Ovary (tissue), 9 donors: ENCODE results near the gene JAK2. TPM values are rescaled to one million over a fixed set of nuclear protein-coding genes. Genes with fewer than 3 reads are reported as not detected.
A peak's percentile ranks its signal among the peaks of the same experiment; 100 is the strongest.

Experiments
- DNase-seq, 5 donors: peaks; one replicate each; pipeline ENCODE4 v3.0.0-alpha.2; 2019 to 2020
- H3K27ac ChIP-seq, 2 donors: fragments of 200-600 bp; one replicate each; pipeline versions ENCODE4 v1.5.1 to v1.8.0; 2019 to 2022
- H3K27me3 ChIP-seq: fragments of 200-600 bp; one replicate; pipeline ENCODE4 v1.8.0; 2022
- H3K36me3 ChIP-seq: fragments of 200-600 bp; sonication (generic); one replicate; pipeline ENCODE4 v1.5.1; 2019
- H3K4me1 ChIP-seq: one replicate; pipeline ENCODE4 v1.8.1; 2013; ENCODE audit warnings: mild to moderate bottlenecking, moderate library complexity; ENCODE audit not compliant: insufficient read depth
- H3K4me3 ChIP-seq: fragments of 200-600 bp; sonication (generic); one replicate; pipeline ENCODE4 v1.5.1; 2017
- H3K9me3 ChIP-seq, 2 donors: fragments of 200-600 bp in 1 of 2; sonication (generic) in 1 of 2; one replicate each; pipeline versions ENCODE4 v1.5.1 to v1.8.1; 2013 to 2019; ENCODE audit warnings: mild to moderate bottlenecking in 1 of 2, moderate library complexity in 1 of 2
- CTCF ChIP-seq, 3 donors: fragments of 450-650 bp in 2 of 3; fragments of 200-600 bp in 1 of 3; IDR thresholded peaks; one replicate each; pipeline versions ENCODE4 v1.5.1 to v1.8.0; 2016 to 2022; ENCODE audit warnings: antibody characterized with exemption in 3 of 3, mild to moderate bottlenecking in 1 of 3
- EP300 ChIP-seq: sonication (generic); formaldehyde crosslinking; IDR thresholded peaks from one replicate; pipeline ENCODE4 v1.6.1; 2017; ENCODE audit warnings: antibody characterized with exemption
- POLR2A ChIP-seq: fragments of 450-650 bp; IDR thresholded peaks from one replicate; pipeline ENCODE4 v1.6.1; 2017; ENCODE audit warnings: antibody characterized with exemption, mild to moderate bottlenecking, moderate library complexity
- WGBS, 3 donors: extraction: QIAGEN DNeasy Blood & Tissue Kit in 1 of 3; methylation state at CpG; one replicate each; pipeline versions ENCODE4 v1.1.5 to v1.1.7; 2013 to 2017; 5-methylcytosine and 5-hydroxymethylcytosine counted together
- intact Hi-C, 4 donors: fragments of 100-400 bp; cut with DNase I; formaldehyde crosslinking; loops; one replicate each; pipeline versions ENCODE4 v1.11.0 to v1.15.1; 2022 to 2023
- polyA plus RNA-seq, 2 donors: library from polyadenylated mRNA; stranded (reverse); fragments of 200-250 nt in 1 of 2; fragments of 350-450 nt in 1 of 2; fragmentation: Illumina TruSeq in 1 of 2; extraction: RNeasy Lipid Tissue Mini Kit (QIAGEN cat#74804) in 1 of 2; gene quantifications; one replicate each; pipeline ENCODE4 v1.2.3, GENCODE V29; 2013 to 2014
- total RNA-seq, 7 donors: library from RNA; depleted of rRNA in 2 of 7; stranded (reverse); fragments of >200 nt in 2 of 7; fragmentation: NEBNext Ultra II Directional in 3 of 7; extraction: Animal tissue kit (Norgen Biotek cat#: 25700) in 3 of 7; gene quantifications; one replicate each; pipeline versions ENCODE4 v1.1.0 to v1.2.4, GENCODE V29; 2016 to 2023
- donor health status: DM: no; HTN: no; CAD: no; lungs with moderate emphysema.
- donor health status: DM: no; HTN: no; CAD: no.
- donor health status: Bipolar disorder and iron deficiency.
- donor health status: DM: yes; HTN: yes; CAD: no.
- donor health status: DM: no; HTN: no; CAD: no.
- donor health status: DM: yes; HTN: yes; CAD: no.

The JAK2 gene
- total and polyA plus RNA-seq, 9 donors = 8.6 to 31.4 (median 18.4) TPM

- Histone ChIP-seq H3K9me3 (no peaks in the 10 kb centered on the region), H3K36me3 (no peaks in the 10 kb centered on the region), H3K27ac (no peak overlapping the region), H3K4me3 (no peak overlapping the region), H3K27me3 (no peaks in the 10 kb centered on the region), H3K4me1 (no peaks in the 10 kb centered on the region)
- intact Hi-C loops = no loop called here
- DNase-seq = peak in 2 of 5 donors; percentile 12 to 13
- no peak for TF ChIP-seq POLR2A
- no peak for TF ChIP-seq CTCF (IDR thresholded peaks at IDR 0.05)
- TF ChIP-seq EP300 = no peak
- WGBS, 3 donors = 97 to 98% (median 98%) methylated on average over 48 to 50 of the region's 50 CpGs
These were observed 126.0 kb downstream of the JAK2 start for GRCh38 chr9:5110867-5111681.

DNA sequence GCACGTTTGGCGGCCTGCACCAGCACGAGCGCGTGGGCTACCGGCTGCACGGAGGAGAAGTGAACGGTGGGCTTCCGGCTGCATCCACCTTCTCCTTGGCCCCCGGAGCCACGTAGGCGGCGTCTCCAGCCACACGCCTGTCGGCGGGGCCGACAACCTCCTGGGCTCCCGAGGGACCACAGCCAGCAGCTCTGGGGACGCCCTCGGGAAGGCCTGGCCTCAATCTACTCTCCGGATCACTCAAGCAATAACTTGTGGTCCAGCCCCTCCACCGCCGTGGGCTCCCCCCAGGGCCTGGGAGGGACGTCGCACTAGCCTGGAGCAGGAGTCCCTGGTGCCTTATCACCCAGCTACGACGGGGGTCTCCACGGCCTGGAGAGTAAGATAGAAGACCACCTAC lies 126.6 kb downstream of the JAK2 start:
- no peak overlapping the region for H3K27ac ChIP-seq
- DNase-seq = no peak
- WGBS, 3 donors = 98% methylated on average over 27 to 28 of the region's 28 CpGs
- no peaks in the 10 kb centered on the region for H3K36me3 ChIP-seq
- no peaks in the 10 kb centered on the region for H3K4me1 ChIP-seq
- no peaks in the 10 kb centered on the region for H3K9me3 ChIP-seq
- no peak for TF ChIP-seq EP300
- TF ChIP-seq POLR2A = no peak
- no peak for TF ChIP-seq CTCF (IDR thresholded peaks at IDR 0.05)
- H3K27me3 ChIP-seq = no peaks in the 10 kb centered on the region
- no peak overlapping the region for H3K4me3 ChIP-seq
- intact Hi-C loops = no loop called here

- TF ChIP-seq POLR2A = no peak
- no peak for TF ChIP-seq CTCF (IDR thresholded peaks at IDR 0.05)
- TF ChIP-seq EP300 = no peak
- peak in 2 of 5 donors; percentile 10 to 16 for DNase-seq
- Histone ChIP-seq H3K27ac (no peak overlapping the region), H3K9me3 (no peaks in the 10 kb centered on the region), H3K36me3 (no peaks in the 10 kb centered on the region), H3K4me1 (no peaks in the 10 kb centered on the region), H3K4me3 (no peak overlapping the region), H3K27me3 (no peaks in the 10 kb centered on the region)
- WGBS, 3 donors = 96 to 97% (median 97%) methylated on average over 30 of the region's 30 CpGs
- intact Hi-C loops = no loop called here
These were observed 127.1 kb downstream of the JAK2 start for GRCh38 chr9:5112109-5112592.

GRCh38 chr9:5112646-5113045 lies 127.6 kb downstream of the JAK2 start:
- H3K4me1 ChIP-seq = no peaks in the 10 kb centered on the region
- no peak for DNase-seq
- no peaks in the 10 kb centered on the region for H3K9me3 ChIP-seq
- H3K27ac ChIP-seq = no peak overlapping the region
- WGBS, 3 donors = 91 to 95% (median 92%) methylated on average over 20 of the region's 20 CpGs
- TF ChIP-seq POLR2A (no peak), EP300 (no peak), CTCF (IDR thresholded peaks at IDR 0.05) (no peak)
- H3K36me3 ChIP-seq = no peaks in the 10 kb centered on the region
- no peaks in the 10 kb centered on the region for H3K27me3 ChIP-seq
- intact Hi-C loops = no loop called here
- no peak overlapping the region for H3K4me3 ChIP-seq
